GM19239 (cell line): ENCODE results near the gene TOPBP1.
"Not testable (repeated sequence)": the region's sequence is repeated elsewhere in the genome, so short reads cannot be mapped to it uniquely, and the experiment has no call there.

Source experiments
- DNase-seq: peaks from one replicate; pipeline ENCODE4 v3.0.0; 2011; ENCODE audit warnings: low spot score; ENCODE audit not compliant: insufficient read length
- FAIRE-seq: peaks from 2 replicates; lab custom pipeline; 2011; peaks lifted over from hg19 to GRCh38; lab: Jason Lieb, UNC

The TOPBP1 gene

GRCh38 chr3:133574260-133574881, 87.4 kb downstream of the TOPBP1 start:
- FAIRE-seq (peak; percentile 83), DNase-seq (no peak)

DNA sequence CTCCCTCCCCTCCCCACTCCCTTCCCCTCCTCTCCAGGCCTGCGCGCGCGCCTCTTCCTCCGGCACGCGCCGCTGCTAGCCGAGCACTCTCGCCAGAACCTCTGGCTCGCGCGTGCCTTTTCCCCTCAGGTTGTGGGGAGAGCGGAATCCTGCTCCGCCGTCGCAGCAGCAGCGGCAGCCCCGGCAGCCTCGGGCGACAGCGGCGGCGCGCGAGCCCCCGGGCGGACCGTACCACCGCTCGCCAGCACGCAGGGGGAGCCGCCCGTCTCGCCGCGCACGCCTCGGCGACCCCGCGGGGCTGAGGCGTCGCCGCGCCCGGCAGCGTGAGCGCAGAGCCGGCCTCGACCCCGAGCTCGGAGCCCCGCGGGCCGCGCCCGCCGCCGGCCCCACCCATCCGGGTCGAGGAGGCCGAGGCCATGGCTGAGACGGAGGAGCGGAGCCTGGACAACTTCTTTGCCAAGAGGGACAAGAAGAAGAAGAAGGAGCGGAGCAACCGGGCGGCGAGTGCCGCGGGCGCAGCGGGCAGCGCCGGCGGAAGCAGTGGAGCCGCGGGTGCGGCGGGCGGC, 88.0 kb downstream of the TOPBP1 start, which contains the start of gene CDV3:
Gene CDV3, plus strand, starts transcription at position 58 of the 566 bp plus-strand sequence. Its CDS starts 359 bp downstream, at position 417.
- FAIRE-seq (no peak), DNase-seq (no peak)

DNA sequence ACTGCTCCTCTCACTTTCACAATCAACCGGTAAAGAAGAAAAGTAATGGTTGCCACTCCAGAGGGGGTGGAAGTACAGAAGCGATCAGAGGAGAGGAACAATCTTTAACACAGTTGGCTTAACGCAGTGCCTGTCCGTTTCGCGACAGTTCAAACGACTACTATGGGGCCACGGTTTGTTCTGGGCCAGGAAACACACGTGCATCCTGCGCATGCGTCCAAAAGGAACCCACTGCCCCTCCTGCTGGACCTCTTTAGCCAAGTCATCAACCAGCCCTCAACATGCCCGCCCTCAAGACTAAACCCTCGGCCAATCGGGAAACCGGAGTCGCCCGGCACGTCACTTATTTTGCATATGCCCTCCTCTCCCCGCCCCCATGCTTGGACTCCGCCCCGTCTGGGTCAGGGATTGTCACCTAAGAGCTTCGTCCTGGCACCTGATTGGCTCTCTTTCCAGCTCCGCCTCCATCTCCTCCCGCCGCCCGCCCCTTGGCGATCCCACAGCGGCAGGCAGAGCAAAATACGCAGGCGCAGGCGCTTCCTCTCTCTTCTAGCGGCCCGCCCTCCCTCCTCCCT, 88.6 kb downstream of the TOPBP1 start:
- FAIRE-seq (peak; percentile 99), DNase-seq (peak; percentile 67)

GRCh38 chr3:133572158-133573053, 89.3 kb downstream of the TOPBP1 start:
- FAIRE-seq: peak; percentile 72
- DNase-seq: no peak

DNA sequence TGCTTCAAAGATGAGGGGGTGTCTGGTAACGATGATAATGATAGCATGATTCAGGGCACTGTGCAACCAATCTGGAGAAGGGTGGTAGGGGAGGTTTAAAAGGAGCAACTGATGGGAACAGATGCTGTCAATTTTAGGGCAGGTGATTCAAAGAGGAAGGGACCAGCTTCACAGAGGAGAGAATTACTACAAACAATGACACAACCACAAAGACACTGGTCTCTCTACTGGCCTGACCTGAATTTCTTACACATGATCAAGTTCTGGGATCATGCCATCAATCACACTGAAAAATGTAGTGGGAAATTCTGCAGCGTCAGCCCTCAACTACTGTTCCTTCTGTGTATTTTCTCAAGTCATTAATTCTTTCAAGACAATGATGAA, 90.8 kb downstream of the TOPBP1 start:
- DNase-seq (no peak), FAIRE-seq (no peak)

- DNase-seq (no peak), FAIRE-seq (no peak)
Measured at GRCh38 chr3:133570139-133570936, 91.4 kb downstream of the TOPBP1 start.

DNA sequence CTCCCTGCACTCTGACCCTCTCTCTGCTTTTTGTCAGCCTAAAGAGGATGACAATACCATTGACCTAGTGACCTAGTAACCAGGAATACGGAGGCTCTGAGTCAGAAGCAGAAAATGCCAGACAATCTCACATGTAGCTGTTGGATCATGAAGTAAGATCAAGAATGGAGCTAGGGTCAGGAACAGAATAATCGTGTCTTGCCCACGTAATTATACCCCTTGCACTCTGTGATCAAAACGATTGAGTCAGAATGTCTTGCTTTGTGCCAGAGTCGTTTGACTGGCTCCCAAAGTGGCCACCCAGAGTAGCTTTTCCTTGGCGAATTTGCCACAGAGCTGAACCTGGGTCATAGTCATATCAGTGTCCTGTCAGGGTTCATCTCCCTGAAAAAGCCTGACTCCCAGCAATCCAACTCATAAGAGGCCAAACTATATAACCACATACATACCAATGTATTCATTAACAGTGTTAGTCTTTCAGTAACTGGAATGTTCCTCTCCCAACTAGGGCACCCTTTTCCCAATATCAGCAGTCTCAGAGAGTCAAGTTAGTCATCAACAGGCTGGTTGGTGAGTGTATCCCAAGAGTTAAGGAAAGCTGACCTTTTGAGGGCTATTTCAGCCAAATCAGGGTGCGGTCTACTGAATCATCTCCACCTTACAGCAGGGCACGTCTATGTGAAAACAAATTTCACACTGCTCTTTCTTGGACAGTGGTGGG, 93.3 kb downstream of the TOPBP1 start:
- FAIRE-seq (no peak), DNase-seq (no peak)

GRCh38 chr3:133563816-133564215, 97.9 kb downstream of the TOPBP1 start:
- DNase-seq: no peak
- no peak for FAIRE-seq

GRCh38 chr3:133563186-133563591, 98.6 kb downstream of the TOPBP1 start:
- FAIRE-seq (no peak), DNase-seq (no peak)

DNA sequence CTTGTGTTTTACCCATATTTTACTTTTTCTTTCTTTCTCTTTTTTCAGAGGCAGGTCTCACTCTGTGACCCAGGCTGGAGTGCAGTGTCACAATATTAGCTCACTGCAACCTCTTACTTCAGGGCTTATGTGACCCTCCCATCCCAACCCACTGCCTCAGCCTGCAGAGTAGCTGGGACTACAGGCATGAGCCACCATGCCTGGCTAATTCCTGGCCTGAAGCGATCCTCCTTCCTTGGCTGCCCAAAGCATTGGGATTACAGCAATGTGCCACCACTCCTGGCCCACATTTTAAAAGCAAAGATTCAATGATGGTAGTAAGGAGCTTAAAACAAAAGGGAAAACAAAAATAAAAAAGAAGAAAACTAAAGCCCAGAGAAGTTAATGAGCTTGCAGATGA, 99.4 kb downstream of the TOPBP1 start:
- no peak for DNase-seq
- FAIRE-seq: no peak

GRCh38 chr3:133561679-133562078, 100.1 kb downstream of the TOPBP1 start:
- DNase-seq (no peak), FAIRE-seq (no peak)

DNA sequence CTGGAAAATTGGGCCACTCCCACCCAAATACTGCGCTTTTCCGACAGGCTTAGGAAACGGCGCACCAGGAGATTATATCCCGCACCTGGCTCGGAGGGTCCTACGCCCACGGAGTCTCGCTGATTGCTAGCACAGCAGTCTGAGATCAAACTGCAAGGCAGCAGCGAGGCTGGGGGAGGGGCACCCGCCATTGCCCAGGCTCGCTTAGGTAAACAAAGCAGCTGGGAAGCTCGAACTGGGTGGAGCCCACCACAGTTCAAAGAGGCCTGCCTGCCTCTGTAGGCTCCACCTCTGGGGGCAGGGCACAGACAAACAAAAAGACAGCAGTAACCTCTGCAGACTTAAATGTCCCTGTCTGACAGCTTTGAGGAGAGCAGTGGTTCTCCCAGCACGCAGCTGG, 110.2 kb downstream of the TOPBP1 start:
- not testable (repeated sequence) for DNase-seq, FAIRE-seq
